Lower leg skin (tissue), 3 donors: Measurements from ENCODE around the gene FEZ2.

Experiments
- POLR2A ChIP-seq, 2 donors: fragments of 450-650 bp; IDR thresholded peaks; one replicate each; pipeline ENCODE4 v1.6.1; 2016 to 2017; ENCODE audit warnings: antibody characterized with exemption in 2 of 2, mild to moderate bottlenecking in 1 of 2, moderate library complexity in 1 of 2
- TF ChIP-seq, protein P1 (sequence below), 3 donors: fragments of 450-650 bp; IDR thresholded peaks; one replicate each; pipeline ENCODE4 v1.5.1; 2016; ENCODE audit warnings: antibody characterized with exemption in 3 of 3, mild to moderate bottlenecking in 3 of 3, moderate library complexity in 2 of 3

DNA sequence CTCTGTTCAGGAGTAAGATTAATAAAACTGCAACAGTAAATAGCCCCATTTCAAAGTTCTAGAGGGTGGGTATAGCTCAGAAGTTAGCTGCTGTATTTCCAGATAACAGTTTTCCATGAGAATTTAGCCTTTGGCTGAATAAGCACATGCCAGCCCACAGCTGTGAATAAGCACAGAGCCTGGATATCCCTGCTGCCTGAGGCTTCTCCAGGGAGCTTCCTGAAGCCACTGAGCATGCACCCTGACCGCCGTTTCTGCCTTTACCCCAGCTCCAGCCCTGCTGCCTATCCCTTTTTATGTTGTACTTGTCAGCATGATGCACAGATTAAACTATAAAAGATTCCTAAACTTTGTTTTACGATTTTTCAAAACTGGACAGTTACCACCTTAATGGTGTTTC, 85.3 kb downstream of the FEZ2 start:
- TF ChIP-seq POLR2A (IDR thresholded peaks at IDR 0.05): no peak
- TF ChIP-seq, protein P1, sequence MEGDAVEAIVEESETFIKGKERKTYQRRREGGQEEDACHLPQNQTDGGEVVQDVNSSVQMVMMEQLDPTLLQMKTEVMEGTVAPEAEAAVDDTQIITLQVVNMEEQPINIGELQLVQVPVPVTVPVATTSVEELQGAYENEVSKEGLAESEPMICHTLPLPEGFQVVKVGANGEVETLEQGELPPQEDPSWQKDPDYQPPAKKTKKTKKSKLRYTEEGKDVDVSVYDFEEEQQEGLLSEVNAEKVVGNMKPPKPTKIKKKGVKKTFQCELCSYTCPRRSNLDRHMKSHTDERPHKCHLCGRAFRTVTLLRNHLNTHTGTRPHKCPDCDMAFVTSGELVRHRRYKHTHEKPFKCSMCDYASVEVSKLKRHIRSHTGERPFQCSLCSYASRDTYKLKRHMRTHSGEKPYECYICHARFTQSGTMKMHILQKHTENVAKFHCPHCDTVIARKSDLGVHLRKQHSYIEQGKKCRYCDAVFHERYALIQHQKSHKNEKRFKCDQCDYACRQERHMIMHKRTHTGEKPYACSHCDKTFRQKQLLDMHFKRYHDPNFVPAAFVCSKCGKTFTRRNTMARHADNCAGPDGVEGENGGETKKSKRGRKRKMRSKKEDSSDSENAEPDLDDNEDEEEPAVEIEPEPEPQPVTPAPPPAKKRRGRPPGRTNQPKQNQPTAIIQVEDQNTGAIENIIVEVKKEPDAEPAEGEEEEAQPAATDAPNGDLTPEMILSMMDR (IDR thresholded peaks at IDR 0.05): no peak
